HEK293T (cell line): ENCODE data around the gene DOK1.

Source experiments
- BHLHE40 ChIP-seq: fragments of 450-650 bp; IDR thresholded peaks from 2 replicates; pipeline ENCODE4 v1.6.1; 2016; ENCODE audit warnings: mild to moderate bottlenecking, moderate library complexity, borderline replicate concordance
- CTBP1 ChIP-seq: fragments of 450-650 bp; IDR thresholded peaks from 2 replicates; pipeline ENCODE4 v1.6.1; 2016; ENCODE audit warnings: borderline replicate concordance
- FOXK2 ChIP-seq: fragments of 450-650 bp; IDR thresholded peaks from 2 replicates; pipeline ENCODE4 v1.6.1; 2016; ENCODE audit warnings: mild to moderate bottlenecking
- SP1 ChIP-seq: fragments of 450-650 bp; IDR thresholded peaks from 2 replicates; pipeline ENCODE4 v1.6.1; 2017
- SUZ12 ChIP-seq: fragments of 450-650 bp; IDR thresholded peaks from 2 replicates; pipeline ENCODE4 v1.6.1; 2016; ENCODE audit warnings: mild to moderate bottlenecking
- ZNF384 ChIP-seq: fragments of 450-650 bp; IDR thresholded peaks from 2 replicates; pipeline ENCODE4 v1.6.1; 2016

DNA sequence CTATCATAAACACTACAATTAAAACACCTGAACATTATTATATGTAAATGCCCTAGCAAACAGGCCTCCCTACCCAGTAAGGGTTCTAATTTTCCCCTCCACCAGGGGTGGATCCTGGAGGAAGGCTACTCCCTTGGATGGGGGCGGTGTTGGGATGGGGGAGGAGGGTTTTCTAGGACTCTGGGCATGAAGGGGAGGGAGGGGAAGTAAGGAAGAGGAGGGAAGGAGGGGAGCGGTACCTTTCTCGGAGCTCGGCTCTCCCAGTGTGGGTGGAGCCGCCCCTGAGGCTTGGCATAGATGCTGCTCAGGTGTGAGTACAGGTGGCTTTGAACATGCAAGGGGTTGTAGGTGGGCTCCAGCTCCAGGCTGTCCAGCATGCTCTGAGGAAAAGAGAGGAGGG, 5.4 kb downstream of the DOK1 start:
- TF ChIP-seq FOXK2 (no peak), BHLHE40 (no peak), SUZ12 (no peak), SP1 (no peak), CTBP1 (no peak), ZNF384 (no peak)
